HT1080 (cell line): ENCODE data around the gene PTGFRN. TPM values are rescaled to one million over a fixed set of nuclear protein-coding genes. Genes with fewer than 3 reads are reported as not detected.
A peak's percentile ranks its signal among the peaks of the same experiment; 100 is the strongest.

Source experiments
- DNase-seq: peaks from one replicate; pipeline ENCODE4 v3.0.0-alpha.2; 2015; ENCODE audit warnings: low read depth
- small RNA-seq: library from RNA; depleted of rRNA; stranded (forward); fragments of <200 nt; gene quantifications from one replicate; pipeline ENCODE3, GENCODE V24; 2014
- total RNA-seq: library from RNA; depleted of rRNA; stranded (reverse); fragments of >200 nt; shearing (Covaris generic); gene quantifications from 2 replicates; pipeline ENCODE4 v1.2.3, GENCODE V29; 2014; rRNA removed

The PTGFRN gene
- total RNA-seq, 1 experiment from 2014 or later: 54.1 TPM

DNA sequence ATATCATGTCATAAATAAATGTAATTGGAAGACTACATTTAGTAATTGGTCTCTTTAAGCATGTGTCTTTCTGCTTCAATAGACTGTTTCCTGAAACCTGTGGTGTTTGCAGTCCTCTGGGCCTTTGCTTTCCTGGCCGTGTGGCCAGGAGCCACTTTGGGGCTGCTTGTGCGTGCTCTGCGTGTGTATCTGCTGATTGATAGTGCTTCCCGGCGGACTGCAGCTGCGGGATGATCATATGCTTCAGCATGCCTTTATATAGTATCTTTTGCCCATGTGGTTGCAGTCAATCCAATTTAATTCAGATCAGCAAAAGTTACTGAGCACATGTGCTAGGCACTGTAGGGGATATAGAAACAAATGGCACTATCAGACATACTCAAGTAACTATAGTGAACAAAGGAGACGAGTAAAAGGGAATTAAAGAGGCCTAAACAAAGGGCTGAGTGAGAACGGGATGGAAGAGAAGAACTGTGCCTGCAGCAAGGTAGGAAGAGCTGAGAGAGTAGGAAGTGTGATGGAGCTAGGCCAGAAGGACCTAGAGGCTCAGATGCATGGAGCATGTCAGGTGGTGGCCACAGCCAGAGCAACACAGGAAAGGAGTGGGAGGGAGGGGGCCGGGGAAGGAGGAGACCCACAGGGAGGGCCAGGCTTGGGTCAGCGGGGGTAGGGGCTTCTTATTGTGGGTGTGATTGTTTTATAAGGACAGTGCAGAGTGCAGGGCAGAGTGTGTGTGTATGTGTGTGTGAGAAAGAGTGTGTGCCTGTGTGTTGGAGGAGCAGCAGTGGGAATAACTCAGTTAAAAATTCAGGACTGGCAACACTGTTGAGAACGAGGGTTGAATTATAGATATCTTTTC lies 123.2 kb downstream of the PTGFRN start:
- DNase-seq: no peak

DNA sequence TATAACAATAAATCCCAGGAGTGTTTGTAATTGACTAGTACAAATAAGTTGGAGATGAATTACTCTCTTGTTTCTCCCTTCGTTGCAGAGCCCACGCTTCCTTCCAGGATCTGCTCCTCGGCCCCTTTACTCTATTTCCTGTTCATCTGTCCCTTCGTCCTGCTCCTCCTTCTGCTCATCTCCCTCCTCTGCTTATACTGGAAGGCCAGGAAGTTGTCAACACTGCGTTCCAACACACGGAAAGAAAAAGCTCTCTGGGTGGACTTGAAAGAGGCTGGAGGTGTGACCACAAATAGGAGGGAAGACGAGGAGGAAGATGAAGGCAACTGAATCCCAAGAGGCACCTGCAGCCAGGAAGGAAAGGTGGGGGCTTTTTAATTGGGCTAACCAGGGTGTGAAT lies 124.1 kb downstream of the PTGFRN start:
- no peak for DNase-seq

DNA sequence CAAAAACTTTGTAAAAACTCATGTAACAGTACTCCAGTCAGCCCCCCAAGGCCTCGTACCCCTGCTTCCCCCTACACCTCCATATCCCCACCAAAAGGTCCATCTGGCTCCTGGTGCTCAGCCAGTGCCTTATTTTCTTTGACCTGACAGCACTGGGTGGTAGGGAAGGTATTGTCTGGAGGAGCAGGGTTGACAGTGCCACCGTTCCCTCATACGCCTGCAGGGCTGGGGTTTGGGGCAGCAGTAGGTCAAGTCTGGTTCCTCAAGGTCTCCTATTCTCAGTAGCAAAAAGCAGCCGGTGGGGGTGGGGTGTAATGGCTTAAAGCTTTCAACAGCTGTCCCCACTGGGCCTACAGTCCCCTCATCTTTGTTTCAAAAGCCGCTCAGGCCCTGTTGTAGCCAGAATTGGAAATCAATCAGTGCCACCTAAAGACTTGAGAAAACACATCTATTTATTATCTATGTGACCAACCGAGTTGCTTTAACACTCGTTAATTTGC lies 125.1 kb downstream of the PTGFRN start:
- DNase-seq: no peak

DNA sequence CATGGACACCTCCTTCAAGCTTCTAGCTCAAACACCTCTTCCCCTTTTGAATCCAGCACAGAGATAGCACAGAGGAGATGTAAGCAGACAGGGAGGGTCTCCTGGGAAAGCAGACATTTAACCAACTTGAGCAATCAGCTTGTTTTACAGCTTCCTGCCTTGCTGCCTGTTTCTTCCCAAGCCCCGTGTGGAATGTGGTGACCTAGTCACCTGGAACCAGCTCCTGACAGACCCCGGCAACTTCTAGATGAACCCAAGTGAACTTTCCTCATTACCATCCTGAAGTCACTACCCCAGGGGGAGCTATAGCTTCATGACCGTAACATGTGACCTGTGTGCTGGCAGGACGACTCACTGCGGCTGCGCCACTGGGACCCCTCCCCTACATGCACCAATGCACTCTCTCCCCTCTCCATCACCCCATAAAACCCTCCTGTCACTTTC lies 126.3 kb downstream of the PTGFRN start:
- DNase-seq: peak; percentile 4

DNA sequence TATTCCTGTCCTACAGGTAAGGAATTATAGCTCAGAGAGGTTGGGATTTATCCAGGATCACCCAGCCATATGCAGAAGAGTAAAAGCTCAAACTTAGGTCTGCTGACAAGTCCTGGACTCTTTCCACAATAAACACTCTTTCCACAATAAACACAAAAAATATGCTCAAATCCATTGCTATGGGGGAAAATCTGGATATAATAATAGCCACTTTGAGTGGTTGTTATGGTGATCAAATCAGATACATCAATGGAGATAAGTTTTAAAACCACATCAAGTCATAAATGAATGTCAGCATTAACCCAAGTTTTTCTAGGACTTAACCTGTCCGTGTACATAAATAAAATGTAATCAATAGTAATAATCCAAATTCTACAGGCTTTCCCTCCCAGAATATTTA lies 128.1 kb downstream of the PTGFRN start:
- no peak for DNase-seq

DNA sequence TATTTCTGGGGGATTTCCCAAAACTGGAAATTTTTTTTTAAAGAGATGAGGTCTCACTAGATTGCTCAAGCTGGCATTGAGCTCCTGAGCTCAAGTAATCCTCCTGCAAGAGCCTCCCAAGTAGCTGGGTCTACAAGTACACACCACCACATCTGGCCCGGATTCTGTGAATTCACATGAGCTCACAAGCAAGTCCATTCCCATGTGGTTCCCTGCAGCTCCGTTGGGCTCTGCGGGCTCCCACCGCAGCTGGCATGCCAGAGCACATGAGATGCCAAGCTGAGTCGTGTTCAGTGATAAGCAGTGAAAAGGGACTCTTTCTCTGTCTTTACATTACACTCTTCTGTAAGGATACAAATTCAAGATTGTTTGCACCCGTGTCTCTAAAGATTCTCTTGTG lies 128.5 kb downstream of the PTGFRN start:
- no peak for DNase-seq

Small RNA genes within 50 kb of the gene (small RNA-seq; reads per million reads assigned to genes)
- gene RNA5SP55: not detected

Other genes with a start within 250 kb of the PTGFRN start
- gene IGSF3, start 242.2 kb upstream of the PTGFRN start, total RNA-seq: 11.1 and 14.0 TPM in 2 replicates
- gene CD2, start 155.5 kb upstream of the PTGFRN start, total RNA-seq: not detected in 2 replicates
- 0.03 and 0.06 TPM in 2 replicates for gene CD101, start 91.8 kb downstream of the PTGFRN start, total RNA-seq
- gene TTF2, start 150.4 kb downstream of the PTGFRN start, total RNA-seq: 24.0 and 25.0 TPM in 2 replicates
- gene TRIM45, start 211.8 kb downstream of the PTGFRN start, total RNA-seq: 2.0 and 3.7 TPM in 2 replicates